Fibroblast of skin of abdomen (primary cell): ENCODE results near the gene NOS1.

Experiments used
- DNase-seq: peaks from one replicate; pipeline ENCODE4 v3.0.0-alpha.2; 2013

The NOS1 gene

DNA sequence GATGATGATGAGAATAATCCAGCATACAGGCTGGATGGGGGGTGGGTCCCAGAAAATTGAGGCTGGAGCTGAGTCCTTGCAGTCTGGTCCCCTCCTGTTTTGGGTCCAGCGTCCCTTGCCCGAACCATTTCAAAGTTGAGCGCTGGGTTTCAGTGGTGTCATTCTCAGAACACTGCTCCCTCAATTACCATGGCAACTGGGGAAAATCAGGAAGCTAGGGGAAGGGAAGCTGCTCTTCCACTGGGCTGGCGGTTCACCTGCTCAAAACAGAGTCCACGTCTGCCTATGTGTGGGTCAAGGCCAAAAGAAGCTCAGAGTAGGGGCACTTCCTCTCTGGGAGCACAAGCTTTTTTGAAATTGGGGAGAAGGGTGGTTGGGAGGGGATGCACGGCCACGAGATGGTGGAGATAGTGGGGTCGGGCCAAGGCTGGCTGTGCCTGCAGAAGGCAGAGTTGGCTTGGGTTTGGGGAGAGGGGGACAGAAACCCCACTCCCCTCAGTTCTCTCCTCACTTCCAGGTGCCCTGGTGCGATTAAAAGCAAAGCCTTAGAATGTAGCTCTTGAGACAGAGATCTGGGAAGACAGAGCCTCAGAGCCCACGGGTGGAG lies 1.7 kb upstream of the NOS1 start:
- DNase-seq: no peak

DNA sequence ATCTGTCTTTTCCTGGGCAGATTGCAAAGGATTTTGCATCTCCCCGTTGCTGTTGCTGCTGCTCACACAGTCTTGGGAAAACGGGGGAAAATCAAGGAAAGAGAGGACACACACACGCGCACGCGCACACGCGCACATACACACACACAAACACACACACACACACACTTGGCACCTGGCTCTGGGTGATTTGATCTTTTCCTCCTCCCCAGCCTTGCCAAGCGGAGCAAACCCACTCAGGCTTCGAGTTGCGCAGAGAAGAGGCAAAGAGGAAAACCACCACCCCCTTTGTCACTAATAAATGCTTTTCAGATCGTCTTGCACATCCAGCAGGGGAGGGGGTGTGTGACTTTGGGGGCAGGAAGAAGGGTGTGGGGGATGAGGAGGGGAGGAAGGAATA lies 965 bp upstream of the NOS1 start:
- no peak for DNase-seq

DNA sequence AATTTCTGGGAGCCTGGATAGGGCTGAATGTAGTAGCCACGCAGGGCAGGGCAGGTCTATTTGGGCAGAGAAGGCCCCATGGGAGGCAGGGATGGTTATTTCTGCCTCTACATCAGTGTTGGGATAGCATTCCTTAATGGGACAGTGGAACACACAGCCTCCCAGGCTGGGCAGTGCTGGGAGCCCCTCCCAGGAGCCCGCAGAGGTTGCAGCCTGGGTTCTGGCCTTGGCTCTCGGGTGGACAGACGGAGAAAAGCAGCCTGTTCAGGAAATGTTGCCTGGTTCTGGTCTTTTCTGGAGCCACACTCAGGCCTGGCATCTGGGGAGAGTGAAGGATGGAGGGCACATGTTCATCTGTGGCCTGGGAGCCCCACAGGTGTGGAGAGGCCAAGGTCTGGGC lies 479 bp upstream of the NOS1 start:
- DNase-seq: no peak

DNA sequence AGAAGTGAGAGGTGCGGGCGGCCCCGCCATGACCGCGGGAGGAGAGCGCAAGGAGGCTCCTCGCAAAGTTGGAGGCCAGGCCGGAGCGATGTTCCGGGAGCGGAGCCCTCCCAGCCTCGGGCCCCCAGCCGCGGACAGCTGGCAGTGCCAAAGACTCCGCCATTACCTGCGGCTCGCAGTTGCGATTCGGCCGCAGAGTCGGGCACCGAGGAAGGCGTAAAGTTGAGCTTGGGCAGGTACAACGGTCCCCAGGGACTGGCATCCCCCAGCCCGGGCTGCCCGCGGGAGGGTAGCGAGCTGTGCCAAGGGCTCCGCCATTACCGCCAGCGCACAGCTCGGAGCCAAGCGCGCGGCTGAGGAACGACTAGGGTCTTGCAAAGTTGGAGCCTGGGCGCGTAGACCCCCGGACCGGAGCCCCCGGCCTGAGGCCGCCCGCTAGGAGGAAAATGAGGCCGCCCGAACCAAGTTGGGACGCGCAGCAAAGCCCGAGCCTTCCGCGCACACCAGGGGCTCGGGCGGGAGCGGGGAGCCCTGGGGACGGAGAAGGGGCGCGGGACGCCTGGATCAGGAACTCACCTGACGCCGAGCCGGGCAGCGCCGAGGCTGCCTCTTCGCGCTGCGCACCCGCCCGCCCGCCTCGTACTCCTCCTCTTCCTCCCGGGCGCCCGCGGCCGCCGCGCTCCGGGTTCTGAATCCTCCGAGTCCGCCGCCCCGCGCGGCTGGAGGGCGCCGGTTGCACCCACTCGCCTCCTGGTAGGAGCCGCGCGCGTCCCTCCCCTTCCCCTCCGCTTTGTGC lies 677 bp downstream of the NOS1 start:
- no peak for DNase-seq

- DNase-seq: no peak
These were observed 1.2 kb downstream of the NOS1 start for GRCh38 chr12:117360222-117360550.

DNA sequence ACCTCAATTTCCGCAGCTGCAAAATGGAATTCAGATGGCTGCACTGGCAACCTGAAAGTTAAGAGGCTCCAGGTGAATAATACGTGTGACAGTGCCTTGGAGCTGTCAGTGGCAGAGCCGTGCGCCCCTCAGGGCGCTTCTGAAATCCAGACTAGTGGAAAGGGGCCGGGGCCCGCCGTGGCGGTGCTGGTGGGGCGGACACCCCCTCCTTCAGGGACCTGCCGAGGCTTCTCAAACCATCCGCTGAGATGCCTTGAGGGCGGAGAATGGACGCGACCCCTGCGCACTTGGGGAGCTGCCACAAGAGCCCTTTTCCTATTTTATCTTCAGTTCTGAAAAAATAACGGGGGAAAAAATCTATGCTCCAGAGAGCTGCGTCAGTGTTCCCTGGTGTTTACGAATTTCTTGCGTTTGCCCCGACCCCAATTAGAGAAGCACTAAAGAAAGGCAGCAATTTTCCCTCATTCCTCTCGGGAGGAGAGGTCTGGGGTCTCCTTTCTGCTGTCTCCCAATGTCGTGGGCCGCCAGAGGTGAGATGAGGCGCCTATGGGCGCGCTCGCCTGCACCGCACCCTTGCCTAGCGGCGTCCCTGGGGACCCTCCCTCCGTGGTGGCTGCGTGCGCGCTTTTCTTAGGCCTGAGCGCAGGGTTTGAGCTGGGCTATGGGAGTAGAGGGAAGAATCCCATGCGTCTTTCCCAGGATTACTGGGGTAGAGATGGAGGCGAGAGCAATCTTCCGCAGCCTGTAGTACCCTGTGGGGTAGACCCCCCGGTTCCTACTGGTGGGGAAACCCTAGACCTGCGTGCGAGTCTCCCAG lies 2.2 kb downstream of the NOS1 start:
- no peak for DNase-seq

DNA sequence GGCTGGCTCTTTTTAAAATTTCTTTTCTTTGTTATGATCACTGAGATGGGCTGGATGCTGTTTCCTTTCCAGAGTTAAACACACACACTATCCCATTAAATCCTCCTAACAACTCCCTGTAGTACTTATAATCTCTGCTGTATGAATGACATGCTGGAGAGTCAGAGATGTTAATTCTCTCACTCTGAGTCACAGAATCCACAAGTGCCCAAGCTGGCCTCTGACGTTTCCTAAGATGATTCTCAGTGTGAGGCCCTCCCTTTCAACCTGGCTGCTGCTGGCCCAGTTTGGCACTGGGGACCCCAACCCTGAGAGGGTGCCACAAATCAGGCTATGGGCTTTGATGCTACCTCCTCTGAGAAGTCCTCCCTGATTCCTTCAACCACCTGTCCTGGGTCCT lies 5.4 kb downstream of the NOS1 start:
- DNase-seq: peak; percentile 39

DNA sequence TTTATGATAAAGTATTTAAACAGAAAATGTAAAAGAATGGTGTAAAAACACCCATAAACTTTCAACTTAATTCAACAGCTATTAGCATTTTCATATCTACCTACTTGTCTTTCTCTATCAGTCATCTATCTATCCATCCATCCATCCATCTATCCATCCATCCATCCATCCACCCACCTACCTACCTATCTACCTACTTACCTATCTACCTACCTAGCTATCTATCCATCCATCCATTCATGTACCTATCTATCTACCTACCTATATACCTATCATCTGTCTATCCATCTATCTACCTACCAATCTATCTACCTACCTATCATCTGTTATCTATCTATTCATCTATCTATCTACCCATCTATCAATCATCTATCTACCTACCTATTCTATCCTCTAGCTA lies 8.5 kb downstream of the NOS1 start:
- no peak for DNase-seq

GRCh38 chr12:117352206-117352605 lies 9.2 kb downstream of the NOS1 start:
- DNase-seq: no peak

DNA sequence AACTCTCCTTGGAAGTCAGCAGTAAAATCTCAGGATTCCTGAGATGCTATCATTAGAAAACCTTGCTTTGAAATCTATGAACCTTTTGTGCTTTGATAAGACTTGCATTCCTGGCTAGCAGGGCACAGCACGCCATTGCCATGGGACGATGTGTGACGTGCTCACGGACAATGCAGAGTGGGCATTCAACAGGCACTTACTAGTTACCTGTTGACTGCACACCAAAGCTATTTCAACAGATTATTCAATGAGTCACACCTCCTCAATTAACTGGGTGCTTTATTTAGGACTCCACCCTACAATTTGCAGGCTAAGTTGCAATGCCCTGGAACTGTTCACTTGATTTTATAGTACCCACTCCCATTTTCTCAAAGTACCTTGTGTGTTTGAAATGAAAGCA lies 11.3 kb downstream of the NOS1 start:
- no peak for DNase-seq

DNA sequence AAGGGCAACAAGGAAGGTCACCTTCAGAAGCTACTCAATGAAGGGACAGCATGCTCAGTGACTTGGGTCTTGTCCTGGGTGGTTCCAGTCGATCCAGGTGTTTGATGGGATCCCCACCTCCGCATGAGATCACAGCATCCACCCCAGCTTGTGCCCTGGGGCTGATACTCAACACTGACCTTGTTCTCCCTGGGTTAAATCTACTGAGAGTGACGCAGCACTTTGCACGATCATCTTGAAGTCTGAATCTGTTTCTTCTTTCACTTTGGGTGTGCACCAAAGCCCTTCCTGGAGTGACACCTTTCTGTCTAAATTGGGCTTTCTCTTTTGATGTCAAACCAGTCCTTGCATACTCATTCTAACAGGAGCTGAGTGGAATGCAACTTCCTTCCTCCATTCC lies 13.8 kb downstream of the NOS1 start:
- DNase-seq: no peak

DNA sequence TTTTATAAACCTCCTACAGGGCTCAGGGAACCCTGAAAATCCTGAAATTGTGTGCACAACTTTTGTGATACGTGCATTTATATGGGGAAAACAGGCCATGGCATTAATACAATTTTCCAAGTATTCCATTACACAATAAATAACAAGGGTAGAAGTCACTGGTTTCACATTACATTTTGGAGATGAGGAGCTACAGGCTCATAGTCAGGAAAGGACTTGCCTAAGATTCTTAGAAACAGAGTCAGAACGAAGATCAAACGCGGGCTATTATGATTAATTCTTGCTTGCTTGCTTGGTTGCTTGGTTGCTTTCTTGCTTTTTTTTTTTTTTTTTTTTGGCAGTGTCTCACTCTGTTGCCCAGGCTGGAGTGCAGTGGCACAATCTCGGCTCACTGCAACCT lies 16.7 kb downstream of the NOS1 start:
- no peak for DNase-seq

GRCh38 chr12:117343849-117344248 lies 17.6 kb downstream of the NOS1 start:
- no peak for DNase-seq

- no peak for DNase-seq
These were observed 18.1 kb downstream of the NOS1 start for GRCh38 chr12:117343296-117343695.

- peak; percentile 22 for DNase-seq
These were observed 18.7 kb downstream of the NOS1 start for GRCh38 chr12:117342682-117343081.

DNA sequence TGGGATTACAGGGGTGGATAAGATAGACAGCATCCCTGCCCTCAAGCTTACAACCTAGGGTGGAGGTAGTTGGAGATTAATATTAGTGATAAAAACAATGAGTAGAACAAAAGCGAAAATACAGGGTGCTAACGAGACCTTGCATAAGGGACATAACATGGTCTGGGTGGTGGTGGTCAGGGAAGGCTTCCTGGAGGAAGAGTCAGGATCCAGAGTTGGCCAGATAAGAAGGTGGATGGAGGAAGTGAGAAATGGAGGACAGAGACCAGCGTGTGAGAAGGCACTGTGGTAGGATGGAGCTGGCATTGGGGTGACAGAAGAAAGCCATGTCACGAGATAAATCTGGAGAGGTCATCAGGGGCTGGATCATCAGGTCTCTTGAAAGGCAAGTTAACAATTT lies 19.2 kb downstream of the NOS1 start:
- no peak for DNase-seq

DNA sequence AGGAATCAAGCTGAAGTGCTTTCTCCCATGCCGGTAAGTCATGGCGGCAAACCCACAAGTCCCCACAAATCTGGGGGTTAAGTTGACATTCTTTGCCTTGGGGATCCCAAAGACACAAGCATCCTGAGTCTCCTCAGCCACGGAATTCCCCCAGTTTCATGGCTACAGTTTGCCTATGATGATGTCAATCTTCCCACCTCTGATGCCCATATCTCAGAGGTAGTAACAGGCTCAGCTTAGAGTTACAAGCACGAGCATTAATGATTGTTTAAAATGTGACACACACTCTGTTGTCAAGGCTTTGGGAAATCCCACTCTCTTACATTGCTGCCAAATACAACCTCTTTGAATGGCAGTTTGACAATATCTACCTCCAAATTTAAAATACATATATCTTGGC lies 22.3 kb downstream of the NOS1 start:
- no peak for DNase-seq

GRCh38 chr12:117334855-117335587 lies 26.4 kb downstream of the NOS1 start:
- DNase-seq: no peak

DNA sequence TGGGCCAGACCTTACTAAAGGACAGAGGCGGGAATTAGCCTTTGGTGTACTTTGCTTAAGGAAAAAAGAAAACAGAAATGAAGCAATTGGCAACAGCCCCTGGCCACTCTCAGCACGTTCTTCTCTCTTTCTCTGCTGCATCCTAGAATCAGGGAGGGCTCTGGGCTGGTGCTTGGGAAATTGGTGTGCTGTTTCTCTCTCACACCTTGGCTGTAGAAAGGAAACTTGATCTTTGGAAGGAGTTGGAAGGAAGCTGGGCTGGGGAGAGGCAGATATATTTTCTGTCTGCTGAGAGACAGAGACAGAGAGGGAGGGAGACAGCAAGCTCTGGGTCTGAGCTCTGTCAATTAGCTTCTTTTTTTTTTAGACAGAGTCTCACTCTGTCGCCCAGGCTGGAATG lies 27.4 kb downstream of the NOS1 start:
- DNase-seq: no peak

DNA sequence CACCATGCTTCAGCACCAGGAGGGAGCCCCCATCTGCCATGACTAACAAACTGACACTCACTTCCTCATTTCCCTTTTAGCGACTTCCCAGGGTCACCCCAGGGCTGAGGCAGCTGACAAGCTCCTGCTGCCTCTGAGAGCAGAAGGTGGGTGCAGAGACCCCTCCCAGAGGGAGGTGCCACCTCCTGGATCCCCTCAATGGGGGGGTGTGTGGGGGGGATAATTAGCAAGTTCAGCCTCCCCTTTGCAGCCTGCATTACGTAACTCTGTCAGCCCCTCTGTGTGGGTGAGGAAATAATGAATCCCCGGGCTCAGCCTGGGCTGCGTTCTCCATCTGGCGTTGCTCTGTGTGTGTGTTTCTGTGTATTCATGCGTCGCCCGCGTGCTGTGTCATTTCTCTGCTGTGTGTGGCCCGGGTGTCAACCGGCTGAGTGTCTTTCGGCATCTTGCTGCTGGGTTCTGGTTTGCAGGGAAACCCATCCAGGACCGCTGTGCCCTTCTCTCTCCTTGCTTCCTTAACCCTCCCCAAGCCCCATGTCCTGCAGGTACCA lies 28.0 kb downstream of the NOS1 start:
- DNase-seq: no peak

DNA sequence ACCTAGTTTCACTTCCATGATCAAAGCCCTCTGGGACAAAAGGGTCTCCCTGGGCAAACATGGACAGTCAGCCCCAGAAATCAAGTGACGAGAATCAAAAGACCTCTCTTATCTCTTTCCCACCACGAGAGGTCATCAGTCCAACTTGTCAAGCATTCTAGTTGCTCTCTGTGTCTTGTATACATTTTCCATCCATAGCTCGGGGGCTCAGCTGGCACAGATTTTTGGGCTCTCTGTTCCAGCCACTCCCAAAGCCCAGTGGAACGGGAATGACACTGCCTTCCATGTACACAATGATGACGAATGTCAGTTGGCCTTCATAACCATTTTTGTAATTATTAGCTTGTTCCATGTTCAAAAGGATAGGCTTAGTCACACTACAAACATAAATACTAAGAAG lies 29.7 kb downstream of the NOS1 start:
- DNase-seq: no peak

- DNase-seq: no peak
These were observed 30.8 kb downstream of the NOS1 start for GRCh38 chr12:117330441-117331113.
